Activated naive CD4-positive, alpha-beta T cell treated with anti-CD3 and anti-CD28 coated beads, Interleukin-2, amount 10 ng/mL, durations not matched to agents 7 days and 5 days (primary cell): ENCODE data around the gene ABCD4.

Experiments
- CTCF ChIA-PET: fragments of 350-600 bp; sonication (Branson Sonifier 250); formaldehyde crosslinking; loops from one replicate; lab custom pipeline; 2021; ENCODE audit warnings: antibody characterized with exemption; lab: Charles Lee
- DNase-seq: peaks from one replicate; pipeline ENCODE4 v3.0.0-alpha.2; 2020
- H3K27ac Mint-ChIP-seq: one replicate; pipeline ENCODE4 v1.8.0; 2021; ENCODE audit warnings: mild to moderate bottlenecking, moderate library complexity, mixed read lengths
- H3K27me3 Mint-ChIP-seq: one replicate; pipeline ENCODE4 v1.8.0; 2021; ENCODE audit warnings: mild to moderate bottlenecking, mixed read lengths
- H3K36me3 Mint-ChIP-seq: one replicate; pipeline ENCODE4 v1.8.0; 2021; ENCODE audit warnings: mixed read lengths
- H3K4me1 Mint-ChIP-seq: one replicate; pipeline ENCODE4 v1.8.0; 2021; ENCODE audit warnings: mixed read lengths
- H3K4me3 Mint-ChIP-seq: one replicate; pipeline ENCODE4 v1.8.0; 2021; ENCODE audit warnings: mild to moderate bottlenecking, moderate library complexity, mixed read lengths
- H3K9me3 Mint-ChIP-seq: one replicate; pipeline ENCODE4 v1.8.0; 2021; ENCODE audit warnings: mixed read lengths

Gene ABCD4

GRCh38 chr14:74325446-74325845, 22.7 kb upstream of the ABCD4 start:
- no peaks in the 10 kb centered on the region for H3K9me3 Mint-ChIP-seq
- H3K27ac Mint-ChIP-seq, result no peak overlapping the region
- DNase-seq, result no peak
- H3K4me3 Mint-ChIP-seq, result no peak overlapping the region
- H3K36me3 Mint-ChIP-seq, result no peaks in the 10 kb centered on the region
- CTCF ChIA-PET, result interaction anchor here (1.0 to 1.2 kb wide), 3 partner anchors 13 to 284 kb away, joined by 3 read pairs; no protein-coding TSS in a partner anchor
- no peaks in the 10 kb centered on the region for H3K4me1 Mint-ChIP-seq
- H3K27me3 Mint-ChIP-seq, result peaks cover 18% of the 10 kb centered on the region

DNA sequence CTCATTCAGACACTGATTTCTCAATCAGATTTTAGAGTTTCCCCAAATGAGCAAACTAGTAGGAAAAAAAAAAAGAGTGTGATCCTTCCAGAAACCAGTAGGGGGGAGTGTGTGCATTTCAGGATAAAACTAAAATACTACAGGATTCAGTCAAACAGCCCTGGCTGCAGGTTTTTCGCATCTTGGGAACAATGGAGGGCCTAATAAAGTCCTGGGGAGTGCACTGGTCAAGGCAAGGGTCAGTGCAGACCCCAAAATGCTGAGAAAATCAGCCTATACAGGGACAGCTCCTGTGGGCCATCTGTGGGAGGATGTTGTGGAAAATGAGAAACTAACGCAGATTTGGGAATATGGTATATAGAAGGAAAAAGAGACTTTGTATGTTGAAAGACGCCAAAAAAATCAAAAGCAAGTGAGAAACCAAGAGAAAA, 22.2 kb upstream of the ABCD4 start:
- CTCF ChIA-PET, result interaction anchor here (1.0 to 1.2 kb wide), 3 partner anchors 13 to 284 kb away, joined by 3 read pairs; no protein-coding TSS in a partner anchor
- H3K27ac Mint-ChIP-seq, result no peak overlapping the region
- no peak overlapping the region for H3K4me3 Mint-ChIP-seq
- no peaks in the 10 kb centered on the region for H3K4me1 Mint-ChIP-seq
- no peaks in the 10 kb centered on the region for H3K36me3 Mint-ChIP-seq
- no peak for DNase-seq
- no peaks in the 10 kb centered on the region for H3K9me3 Mint-ChIP-seq
- H3K27me3 Mint-ChIP-seq, result peaks cover 18% of the 10 kb centered on the region

DNA sequence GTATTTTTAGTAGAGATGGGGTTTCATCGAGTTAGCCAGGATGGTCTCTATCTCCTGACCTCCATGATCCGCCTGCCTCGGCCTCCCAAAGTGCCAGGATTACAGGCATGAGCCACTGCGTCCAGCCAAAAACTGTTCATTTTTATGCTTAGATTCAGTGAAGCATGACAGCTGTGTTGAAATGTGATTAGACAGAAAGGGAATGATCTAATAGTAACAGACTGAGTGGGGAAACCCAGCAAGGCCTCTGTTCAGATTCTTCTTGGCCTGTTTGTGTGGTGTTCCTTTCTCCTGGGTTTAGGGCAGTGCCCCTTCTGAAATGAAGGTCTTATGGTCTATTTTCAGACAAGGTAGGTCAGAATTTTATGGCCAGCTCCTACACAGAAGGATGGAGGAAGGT, 11.8 kb upstream of the ABCD4 start:
- Mint-ChIP-seq H3K27me3 (peaks cover 6% of the 10 kb centered on the region), H3K4me1 (no peaks in the 10 kb centered on the region), H3K36me3 (no peaks in the 10 kb centered on the region), H3K27ac (no peak overlapping the region), H3K9me3 (no peaks in the 10 kb centered on the region), H3K4me3 (no peak overlapping the region)
- CTCF ChIA-PET, result no interaction called here
- DNase-seq, result no peak

- H3K4me3 Mint-ChIP-seq, result no peak overlapping the region
- H3K27me3 Mint-ChIP-seq, result peaks cover 6% of the 10 kb centered on the region
- no peaks in the 10 kb centered on the region for H3K4me1 Mint-ChIP-seq
- no peaks in the 10 kb centered on the region for H3K9me3 Mint-ChIP-seq
- DNase-seq, result no peak
- no peaks in the 10 kb centered on the region for H3K36me3 Mint-ChIP-seq
- CTCF ChIA-PET, result interaction anchor here (0.6 to 1.1 kb wide), 2 partner anchors 19 to 406 kb away, joined by 3 read pairs; no protein-coding TSS in a partner anchor
- no peak overlapping the region for H3K27ac Mint-ChIP-seq
These were observed 10.9 kb upstream of the ABCD4 start for GRCh38 chr14:74313601-74314000.

DNA sequence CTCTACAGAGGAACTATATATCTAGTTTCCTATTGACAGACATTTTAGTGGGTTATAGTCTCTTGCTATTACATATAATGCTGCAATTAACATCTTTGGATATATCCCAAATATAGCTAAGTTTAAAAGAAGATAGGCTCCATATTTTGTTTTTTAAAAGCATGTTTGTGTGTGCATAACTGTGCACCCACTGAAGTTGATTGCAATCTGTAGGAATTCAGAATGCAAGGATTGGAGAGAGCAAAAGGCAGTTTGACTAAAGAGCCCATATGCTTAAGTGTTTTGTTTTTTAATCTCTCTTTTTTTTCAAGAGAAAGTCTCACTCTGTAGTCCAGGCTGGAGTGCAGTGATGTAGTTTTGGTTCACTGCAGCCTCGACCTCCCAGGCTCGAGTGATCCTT, 9.4 kb upstream of the ABCD4 start:
- Mint-ChIP-seq H3K27me3 (peaks cover 6% of the 10 kb centered on the region), H3K36me3 (no peaks in the 10 kb centered on the region), H3K4me3 (no peak overlapping the region), H3K9me3 (no peaks in the 10 kb centered on the region), H3K4me1 (no peaks in the 10 kb centered on the region), H3K27ac (no peak overlapping the region)
- DNase-seq, result no peak
- CTCF ChIA-PET, result interaction anchor here (0.8 kb wide), 1 partner anchor 13 kb away, joined by 3 read pairs; no protein-coding TSS in a partner anchor

GRCh38 chr14:74309125-74310022, 6.6 kb upstream of the ABCD4 start:
- CTCF ChIA-PET, result interaction anchor here (1.0 to 1.1 kb wide), 2 partner anchors 12 to 54 kb away, joined by 3 read pairs; no protein-coding TSS in a partner anchor
- Mint-ChIP-seq H3K36me3 (no peaks in the 10 kb centered on the region), H3K4me1 (no peaks in the 10 kb centered on the region), H3K27me3 (peaks cover 6% of the 10 kb centered on the region), H3K4me3 (no peak overlapping the region), H3K27ac (no peak overlapping the region), H3K9me3 (no peaks in the 10 kb centered on the region)
- no peak for DNase-seq

GRCh38 chr14:74308695-74309094, 6.0 kb upstream of the ABCD4 start:
- Mint-ChIP-seq H3K27ac (no peak overlapping the region), H3K4me1 (peaks cover 2% of the 10 kb centered on the region), H3K36me3 (no peaks in the 10 kb centered on the region), H3K9me3 (no peaks in the 10 kb centered on the region), H3K27me3 (peaks cover 5% of the 10 kb centered on the region), H3K4me3 (no peak overlapping the region)
- no peak for DNase-seq
- CTCF ChIA-PET, result interaction anchor here (1.0 to 1.3 kb wide), 3 partner anchors 12 to 55 kb away, joined by 3 read pairs; no protein-coding TSS in a partner anchor

- peaks cover 34% of the 10 kb centered on the region for H3K4me1 Mint-ChIP-seq
- peak; percentile 33 for DNase-seq
- H3K36me3 Mint-ChIP-seq, result peaks cover 13% of the 10 kb centered on the region
- no peaks in the 10 kb centered on the region for H3K27me3 Mint-ChIP-seq
- CTCF ChIA-PET, result interaction anchor here (1.3 kb wide), 1 partner anchor 9 kb away, joined by 5 read pairs; no protein-coding TSS in a partner anchor
- peak overlapping the region; percentile 94 for H3K27ac Mint-ChIP-seq
- peak overlapping the region; percentile 93 for H3K4me3 Mint-ChIP-seq
- no peaks in the 10 kb centered on the region for H3K9me3 Mint-ChIP-seq
These were observed 544 bp downstream of the ABCD4 start for GRCh38 chr14:74302152-74302628.

GRCh38 chr14:74301594-74302151, 1.1 kb downstream of the ABCD4 start:
- H3K27me3 Mint-ChIP-seq, result no peaks in the 10 kb centered on the region
- H3K9me3 Mint-ChIP-seq, result no peaks in the 10 kb centered on the region
- peaks cover 13% of the 10 kb centered on the region for H3K36me3 Mint-ChIP-seq
- H3K4me1 Mint-ChIP-seq, result peaks cover 34% of the 10 kb centered on the region
- CTCF ChIA-PET, result interaction anchor here (0.7 to 1.3 kb wide), 2 partner anchors 8 to 189 kb away, joined by 3 to 5 read pairs; no protein-coding TSS in a partner anchor
- H3K4me3 Mint-ChIP-seq, result peak overlapping the region; percentile 93
- DNase-seq, result no peak
- H3K27ac Mint-ChIP-seq, result peak overlapping the region; percentile 94

- no peaks in the 10 kb centered on the region for H3K9me3 Mint-ChIP-seq
- H3K36me3 Mint-ChIP-seq, result peaks cover 13% of the 10 kb centered on the region
- CTCF ChIA-PET, result interaction anchor here (0.8 kb wide), 1 partner anchor 27 kb away, joined by 3 read pairs; no protein-coding TSS in a partner anchor
- no peak overlapping the region for H3K4me3 Mint-ChIP-seq
- peak overlapping the region; percentile 6 for H3K27ac Mint-ChIP-seq
- no peaks in the 10 kb centered on the region for H3K27me3 Mint-ChIP-seq
- DNase-seq, result no peak
- peaks cover 34% of the 10 kb centered on the region for H3K4me1 Mint-ChIP-seq
These were observed 3.6 kb downstream of the ABCD4 start for GRCh38 chr14:74299061-74299545.

DNA sequence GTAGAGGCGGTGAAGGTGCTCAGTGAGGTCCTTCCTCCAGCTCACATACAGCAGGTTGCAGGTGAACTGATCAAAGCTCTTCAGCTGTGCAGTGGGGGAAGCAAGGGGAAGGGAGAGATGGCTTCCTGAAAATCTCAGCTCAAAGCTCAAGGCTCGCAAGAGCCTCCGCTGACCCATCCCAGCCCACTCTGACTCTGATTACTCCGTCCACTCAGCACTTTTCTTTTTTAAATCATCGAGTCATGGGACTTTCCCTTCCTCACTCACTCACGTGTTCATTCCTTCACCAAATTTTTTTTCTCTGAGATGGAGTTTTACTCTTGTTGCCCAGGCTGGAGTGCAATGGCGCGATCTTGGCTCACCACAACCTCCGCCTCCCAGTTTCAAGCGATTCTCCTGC, 4.7 kb downstream of the ABCD4 start:
- H3K4me1 Mint-ChIP-seq, result peaks cover 25% of the 10 kb centered on the region
- CTCF ChIA-PET, result interaction anchor here (1.4 kb wide), 1 partner anchor 11 kb away, joined by 3 read pairs; no protein-coding TSS in a partner anchor
- H3K27ac Mint-ChIP-seq, result no peak overlapping the region

DNA sequence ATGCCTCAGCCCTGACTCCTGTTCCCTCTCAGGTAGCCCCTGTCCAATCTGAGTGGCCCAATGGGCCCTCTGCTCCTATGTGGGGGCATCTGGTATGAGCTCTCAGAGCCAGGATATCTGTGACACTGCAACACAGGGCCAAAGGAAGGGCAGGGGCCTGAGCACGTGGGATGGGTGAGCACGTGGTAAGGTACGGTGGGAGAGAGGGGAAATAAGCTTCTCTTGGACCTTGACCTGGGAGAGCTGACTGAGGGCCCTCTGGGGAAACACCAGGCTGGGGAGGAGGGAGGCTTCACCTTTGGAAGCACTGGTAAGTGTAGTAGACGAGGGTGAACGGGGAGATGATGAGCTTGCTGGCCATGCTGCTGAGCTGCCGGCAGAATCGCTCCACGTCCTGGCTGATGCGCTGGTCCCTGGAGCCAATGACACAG, 6.7 kb downstream of the ABCD4 start:
- Mint-ChIP-seq H3K4me1 (peaks cover 15% of the 10 kb centered on the region), H3K27ac (no peak overlapping the region), H3K27me3 (no peaks in the 10 kb centered on the region), H3K9me3 (no peaks in the 10 kb centered on the region), H3K4me3 (no peak overlapping the region), H3K36me3 (peaks cover 14% of the 10 kb centered on the region)
- CTCF ChIA-PET, result interaction anchor here (1.4 kb wide), 1 partner anchor 9 kb away, joined by 5 read pairs; no protein-coding TSS in a partner anchor
- no peak for DNase-seq

More for the DNA sequence above, 4.7 kb downstream of the ABCD4 start:
- no peaks in the 10 kb centered on the region for H3K9me3 Mint-ChIP-seq
- no peak for DNase-seq
- H3K4me3 Mint-ChIP-seq, result no peak overlapping the region
- no peaks in the 10 kb centered on the region for H3K27me3 Mint-ChIP-seq
- H3K36me3 Mint-ChIP-seq, result peaks cover 13% of the 10 kb centered on the region

- DNase-seq, result peak; percentile 11
- Mint-ChIP-seq H3K27ac (no peak overlapping the region), H3K27me3 (no peaks in the 10 kb centered on the region), H3K4me1 (peaks cover 1% of the 10 kb centered on the region), H3K4me3 (no peak overlapping the region), H3K9me3 (no peaks in the 10 kb centered on the region), H3K36me3 (peaks cover 18% of the 10 kb centered on the region)
- CTCF ChIA-PET, result interaction anchor here (0.6 to 1.3 kb wide), 7 partner anchors 8 to 424 kb away, joined by 3 to 9 read pairs (median 3); no protein-coding TSS in a partner anchor
These were observed 9.1 kb downstream of the ABCD4 start for GRCh38 chr14:74293606-74294005.
